Duodenal mucosa (tissue), 2 donors: ENCODE measurements around the gene NADK2.
"Not testable (repeated sequence)": the region's sequence is repeated elsewhere in the genome, so short reads cannot be mapped to it uniquely, and the experiment has no call there.

ENCODE experiments used
- H3K27ac ChIP-seq: one replicate; pipeline ENCODE4 v1.7.0; 2013; ENCODE audit warnings: low read depth, low read length
- H3K27me3 ChIP-seq, 2 donors: one replicate each; pipeline ENCODE4 v1.7.0; 2013; ENCODE audit warnings: low read length in 2 of 2, control low read depth in 1 of 2; ENCODE audit not compliant: insufficient read depth in 2 of 2, control insufficient read depth in 1 of 2
- H3K36me3 ChIP-seq, 2 donors: one replicate each; pipeline ENCODE4 v1.7.0; 2013; ENCODE audit warnings: low read length in 2 of 2, control low read depth in 1 of 2; ENCODE audit not compliant: insufficient read depth in 2 of 2, control insufficient read depth in 1 of 2
- H3K4me1 ChIP-seq, 2 donors: one replicate each; pipeline ENCODE4 v1.7.0; 2013; ENCODE audit warnings: low read length in 2 of 2, control low read depth in 1 of 2; ENCODE audit not compliant: insufficient read depth in 2 of 2, control insufficient read depth in 1 of 2
- H3K4me3 ChIP-seq, 2 donors: one replicate each; pipeline ENCODE4 v1.7.0; 2013; ENCODE audit warnings: low read length in 2 of 2, low read depth in 1 of 2
- H3K9ac ChIP-seq, 2 donors: one replicate each; pipeline ENCODE4 v1.7.0; 2013; ENCODE audit warnings: low read length in 2 of 2, low read depth in 1 of 2
- H3K9me3 ChIP-seq, 2 donors: one replicate each; pipeline ENCODE4 v1.7.0; 2013; ENCODE audit warnings: low read length in 2 of 2, control low read depth in 1 of 2; ENCODE audit not compliant: control insufficient read depth in 1 of 2

NADK2 gene

GRCh38 chr5:36209664-36210063 is 32.1 kb downstream of the NADK2 start:
- no peaks in the 10 kb centered on the region for H3K4me1 ChIP-seq
- peaks cover 9 to 34% of the 10 kb centered on the region in 2 donors for H3K36me3 ChIP-seq
- H3K9me3 ChIP-seq = no peaks in the 10 kb centered on the region

DNA sequence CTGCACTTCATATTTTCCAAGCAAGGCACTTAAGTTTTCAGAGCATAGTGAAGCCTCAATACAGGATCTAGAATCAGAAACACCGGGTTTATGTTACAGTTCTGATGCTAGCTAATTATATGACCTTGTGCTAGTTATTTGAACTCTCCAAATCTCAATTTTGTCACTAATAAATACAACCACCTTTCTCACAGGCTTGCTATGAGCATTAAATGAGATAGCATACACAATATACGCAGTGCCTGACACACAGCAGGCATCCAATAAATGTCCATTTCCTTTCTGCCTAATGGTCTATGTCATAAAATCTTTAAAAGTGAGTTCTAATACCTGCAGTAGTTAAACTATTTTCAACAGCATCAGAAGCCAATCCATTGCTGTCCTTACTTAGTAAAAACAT is 32.9 kb downstream of the NADK2 start:
- peaks cover 9 to 32% of the 10 kb centered on the region in 2 donors for H3K36me3 ChIP-seq
- H3K9me3 ChIP-seq = no peaks in the 10 kb centered on the region
- H3K27ac ChIP-seq = no peak overlapping the region
- H3K4me1 ChIP-seq = no peaks in the 10 kb centered on the region
- no peaks in the 10 kb centered on the region for H3K27me3 ChIP-seq
- H3K9ac ChIP-seq = no peak overlapping the region
- no peak overlapping the region for H3K4me3 ChIP-seq

More at GRCh38 chr5:36209664-36210063, 32.1 kb downstream of the NADK2 start:
- H3K27ac ChIP-seq = no peak overlapping the region
- H3K4me3 ChIP-seq = no peak overlapping the region
- no peak overlapping the region for H3K9ac ChIP-seq
- no peaks in the 10 kb centered on the region for H3K27me3 ChIP-seq

- no peaks in the 10 kb centered on the region for H3K4me1 ChIP-seq
- no peak overlapping the region for H3K9ac ChIP-seq
- H3K36me3 ChIP-seq = peaks cover 9 to 32% of the 10 kb centered on the region in 2 donors
- no peak overlapping the region for H3K27ac ChIP-seq
- H3K4me3 ChIP-seq = no peak overlapping the region
- H3K9me3 ChIP-seq = no peaks in the 10 kb centered on the region
- H3K27me3 ChIP-seq = no peaks in the 10 kb centered on the region
Observed at GRCh38 chr5:36206913-36207312, 34.8 kb downstream of the NADK2 start.

- Histone ChIP-seq H3K4me1 (no peaks in the 10 kb centered on the region), H3K9ac (no peak overlapping the region), H3K9me3 (no peaks in the 10 kb centered on the region), H3K27ac (no peak overlapping the region), H3K27me3 (no peaks in the 10 kb centered on the region), H3K4me3 (no peak overlapping the region), H3K36me3 (peaks cover 9 to 34% of the 10 kb centered on the region in 2 donors)
Observed at GRCh38 chr5:36205329-36205728, 36.4 kb downstream of the NADK2 start.

DNA sequence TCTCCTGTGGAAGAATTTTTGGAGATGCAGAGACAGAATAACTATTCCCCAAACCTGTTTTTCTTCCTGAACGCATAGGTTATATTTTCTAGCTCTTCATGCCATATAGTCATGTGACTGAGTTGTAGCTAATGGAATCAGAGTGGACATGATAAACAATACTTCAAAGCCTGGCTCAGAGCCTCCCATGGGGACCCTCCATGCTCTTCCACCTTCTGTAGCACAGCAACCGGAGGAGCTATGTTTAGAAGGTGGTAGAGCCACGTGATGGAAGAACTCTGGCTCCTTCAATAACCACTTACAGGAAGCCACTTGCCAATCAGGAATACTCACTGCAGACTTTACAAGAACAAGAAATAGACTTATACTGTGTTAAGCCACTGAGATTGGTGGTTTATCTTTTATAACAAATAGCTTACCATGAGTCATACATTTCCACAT is 39.2 kb downstream of the NADK2 start:
- H3K9ac ChIP-seq = no peak overlapping the region
- H3K36me3 ChIP-seq = peaks cover 5 to 35% of the 10 kb centered on the region in 2 donors
- no peaks in the 10 kb centered on the region for H3K27me3 ChIP-seq
- no peaks in the 10 kb centered on the region for H3K9me3 ChIP-seq
- H3K4me3 ChIP-seq = no peak overlapping the region
- H3K4me1 ChIP-seq = no peaks in the 10 kb centered on the region
- no peak overlapping the region for H3K27ac ChIP-seq

DNA sequence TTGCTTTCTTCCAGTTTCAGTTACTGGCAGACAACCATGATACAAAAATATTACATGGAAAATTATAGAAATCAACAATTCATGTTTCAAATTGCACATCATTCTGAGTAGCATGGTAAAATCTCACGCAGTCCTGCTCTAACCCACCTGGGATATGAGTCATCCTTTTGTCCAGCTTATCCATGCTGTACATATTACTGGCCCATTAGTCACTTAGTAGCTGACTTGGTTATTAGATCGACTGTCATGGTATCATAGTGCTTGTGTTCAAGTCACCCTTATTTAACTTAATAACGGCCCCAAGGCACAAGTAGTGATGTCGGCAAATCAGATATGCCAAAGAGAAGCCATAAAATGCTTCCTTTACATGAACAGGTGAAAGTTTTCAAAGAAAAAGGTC is 41.2 kb downstream of the NADK2 start:
- Histone ChIP-seq H3K4me3 (no peak overlapping the region), H3K4me1 (no peaks in the 10 kb centered on the region), H3K9me3 (no peaks in the 10 kb centered on the region), H3K36me3 (peaks cover 15 to 41% of the 10 kb centered on the region in 2 donors), H3K9ac (no peak overlapping the region), H3K27me3 (no peaks in the 10 kb centered on the region), H3K27ac (no peak overlapping the region)

GRCh38 chr5:36199620-36200019 is 42.1 kb downstream of the NADK2 start:
- no peaks in the 10 kb centered on the region for H3K27me3 ChIP-seq
- no peak overlapping the region for H3K4me3 ChIP-seq
- H3K9me3 ChIP-seq = no peaks in the 10 kb centered on the region
- H3K36me3 ChIP-seq = peaks cover 10 to 38% of the 10 kb centered on the region in 2 donors
- no peak overlapping the region for H3K27ac ChIP-seq
- H3K4me1 ChIP-seq = no peaks in the 10 kb centered on the region
- H3K9ac ChIP-seq = no peak overlapping the region

DNA sequence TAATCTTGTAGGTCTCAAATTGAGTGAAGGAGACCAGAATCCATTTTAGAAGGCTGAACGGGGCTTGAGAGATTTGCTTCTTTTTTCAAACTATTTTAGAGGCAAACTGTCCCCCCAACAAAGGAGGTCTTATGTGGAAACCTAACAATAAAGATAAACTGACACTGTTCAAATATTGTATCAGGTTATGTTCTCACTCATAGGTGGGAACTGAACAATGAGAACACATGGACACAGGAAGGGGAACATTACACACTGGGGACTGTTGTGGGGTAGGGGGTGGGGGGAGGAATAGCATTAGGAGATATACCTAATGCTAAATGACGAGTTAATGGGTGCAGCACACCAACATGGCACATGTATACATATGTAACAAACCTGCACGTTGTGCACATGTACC is 42.9 kb downstream of the NADK2 start:
- H3K4me3 ChIP-seq, H3K27me3 ChIP-seq, H3K9me3 ChIP-seq, H3K4me1 ChIP-seq, H3K27ac ChIP-seq, H3K9ac ChIP-seq: not testable (repeated sequence)
- H3K36me3 ChIP-seq = peaks cover 10 to 38% of the 10 kb centered on the region in 2 donors

DNA sequence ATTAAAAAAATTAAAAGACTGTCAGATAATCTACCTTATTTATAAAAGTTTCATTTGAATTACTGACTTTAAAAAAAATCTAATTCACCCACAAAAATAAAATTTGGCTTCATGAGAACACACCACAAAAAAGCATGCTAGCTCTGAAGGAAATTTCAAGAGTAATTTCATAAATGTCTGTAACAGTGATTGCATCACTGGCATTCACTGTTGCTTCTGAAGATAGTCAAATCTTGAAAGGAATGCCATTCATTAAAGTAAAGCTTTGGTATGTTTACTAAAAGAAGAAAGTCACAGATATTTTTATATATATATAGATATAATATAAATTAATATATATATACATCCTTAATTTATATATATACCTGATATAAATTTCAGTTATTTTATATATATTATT is 43.4 kb downstream of the NADK2 start:
- no peaks in the 10 kb centered on the region for H3K9me3 ChIP-seq
- no peaks in the 10 kb centered on the region for H3K27me3 ChIP-seq
- H3K36me3 ChIP-seq = peaks cover 10 to 38% of the 10 kb centered on the region in 2 donors
- H3K27ac ChIP-seq = no peak overlapping the region
- H3K4me3 ChIP-seq = no peak overlapping the region
- H3K4me1 ChIP-seq = no peaks in the 10 kb centered on the region
- H3K9ac ChIP-seq = no peak overlapping the region

GRCh38 chr5:36193746-36194145 is 48.0 kb downstream of the NADK2 start:
- no peak overlapping the region for H3K9ac ChIP-seq
- peaks cover 0 to 2% of the 10 kb centered on the region in 2 donors for H3K9me3 ChIP-seq
- H3K27ac ChIP-seq = no peak overlapping the region
- no peaks in the 10 kb centered on the region for H3K27me3 ChIP-seq
- no peaks in the 10 kb centered on the region for H3K4me1 ChIP-seq
- peaks cover 10 to 26% of the 10 kb centered on the region in 2 donors for H3K36me3 ChIP-seq
- H3K4me3 ChIP-seq = no peak overlapping the region

DNA sequence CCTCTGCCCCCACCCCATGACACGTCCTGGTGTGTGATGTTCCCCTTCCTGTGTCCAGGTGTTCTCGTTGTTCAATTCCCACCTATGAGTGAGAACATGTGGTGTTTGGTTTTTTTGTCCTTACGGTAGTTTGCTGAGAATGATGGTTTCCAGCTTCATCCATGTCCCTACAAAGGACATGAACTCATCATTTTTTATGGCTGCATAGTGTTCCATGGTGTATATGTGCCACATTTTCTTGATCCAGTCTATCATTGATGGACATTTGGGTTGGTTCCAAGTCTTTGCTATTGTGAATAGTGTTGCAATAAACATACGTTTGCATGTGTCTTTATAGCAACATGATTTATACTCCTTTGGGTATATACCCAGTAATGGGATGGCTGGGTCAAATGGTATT is 57.3 kb downstream of the NADK2 start:
- H3K9ac ChIP-seq, H3K27ac ChIP-seq, H3K4me3 ChIP-seq, H3K9me3 ChIP-seq, H3K4me1 ChIP-seq, H3K27me3 ChIP-seq: not testable (repeated sequence)
- peaks cover 9 to 12% of the 10 kb centered on the region in 2 donors for H3K36me3 ChIP-seq
